HG03558 (cell line): ENCODE measurements around the gene OTOP1.
"Not testable (repeated sequence)": the region's sequence is repeated elsewhere in the genome, so short reads cannot be mapped to it uniquely, and the experiment has no call there.

ENCODE experiments used
- ATAC-seq: cut with Tn5 transposase; IDR thresholded peaks from one replicate; pipeline ENCODE4 v1.9.1; 2021; ENCODE audit warnings: moderate number of reproducible peaks; ENCODE audit not compliant: unreplicated experiment; ENCODE audit errors: extremely low read depth

The OTOP1 gene

GRCh38 chr4:4226606-4227438, at the start of gene OTOP1:
Gene OTOP1, minus strand, starts transcription at chr4:4226929. Its CDS starts 65 bp downstream, at chr4:4226864.
- ATAC-seq = no peak

GRCh38 chr4:4274226-4274625, 47.5 kb upstream of the OTOP1 start:
- ATAC-seq = no peak

- no peak for ATAC-seq
Measured at GRCh38 chr4:4271912-4272311, 45.2 kb upstream of the OTOP1 start.

GRCh38 chr4:4270529-4270928, 43.8 kb upstream of the OTOP1 start:
- no peak for ATAC-seq

GRCh38 chr4:4269856-4270255, 43.1 kb upstream of the OTOP1 start:
- ATAC-seq = no peak

GRCh38 chr4:4269331-4269731, 42.6 kb upstream of the OTOP1 start:
- no peak for ATAC-seq

GRCh38 chr4:4268776-4269175, 42.0 kb upstream of the OTOP1 start:
- no peak for ATAC-seq

- no peak for ATAC-seq
Measured at GRCh38 chr4:4267981-4268380, 41.3 kb upstream of the OTOP1 start.

GRCh38 chr4:4260185-4260751, 33.5 kb upstream of the OTOP1 start:
- ATAC-seq = no peak

- no peak for ATAC-seq
Measured at GRCh38 chr4:4259484-4260100, 32.9 kb upstream of the OTOP1 start.

GRCh38 chr4:4257705-4258104, 31.0 kb upstream of the OTOP1 start:
- not testable (repeated sequence) for ATAC-seq

GRCh38 chr4:4256799-4257198, 30.1 kb upstream of the OTOP1 start:
- ATAC-seq = no peak

- no peak for ATAC-seq
Measured at GRCh38 chr4:4254666-4255065, 27.9 kb upstream of the OTOP1 start.

GRCh38 chr4:4254199-4254598, 27.5 kb upstream of the OTOP1 start:
- no peak for ATAC-seq

GRCh38 chr4:4249866-4250265, 23.1 kb upstream of the OTOP1 start:
- no peak for ATAC-seq

GRCh38 chr4:4249342-4249741, 22.6 kb upstream of the OTOP1 start:
- not testable (repeated sequence) for ATAC-seq

- no peak for ATAC-seq
Measured at GRCh38 chr4:4248885-4249203, 22.1 kb upstream of the OTOP1 start.

GRCh38 chr4:4248029-4248884, 21.5 kb upstream of the OTOP1 start, which contains the start of gene TMEM128:
Gene TMEM128, minus strand, starts transcription at chr4:4248223. Its CDS starts 21 bp downstream, at chr4:4248202.
- ATAC-seq = peak; percentile 91

- peak; percentile 16 for ATAC-seq
Measured at GRCh38 chr4:4247696-4248028, 20.9 kb upstream of the OTOP1 start.

- ATAC-seq = no peak
Measured at GRCh38 chr4:4245172-4245571, 18.4 kb upstream of the OTOP1 start.

- ATAC-seq = not testable (repeated sequence)
Measured at GRCh38 chr4:4239551-4239950, 12.8 kb upstream of the OTOP1 start.
